Measurements from ENCODE around the gene VARS2. TPM values are rescaled to one million over a fixed set of nuclear protein-coding genes. Genes with fewer than 3 reads are reported as not detected.

Gene VARS2
- total and polyA plus RNA-seq, 9 of the 15 experiments (the other 6 are each of a cell fraction or from before 2014, with no cell fraction given): 1.6 to 53.6 (median 29.9) TPM

GRCh38 chr6:30877419-30878262 is 36.4 kb upstream of the VARS2 start (continued):
- TF ChIP-seq STAT6 (CRISPR knock-in tag; IDR thresholded peaks at IDR 0.05): no peak
- TF ChIP-seq ETS2 (tag; IDR thresholded peaks at IDR 0.05; ENCODE audit: borderline replicate concordance, poor library complexity, severe bottlenecking): no peak
- no peak for TF ChIP-seq PTBP1 (IDR thresholded peaks at IDR 0.05; ENCODE audit: low read depth, low read length)
- TF ChIP-seq ZNF184 (CRISPR knock-in tag; IDR thresholded peaks at IDR 0.05): no peak
- TF ChIP-seq ZNF551 (CRISPR knock-in tag; IDR thresholded peaks at IDR 0.05): no peak
- TF ChIP-seq GABPB1 (CRISPR knock-in tag; IDR thresholded peaks at IDR 0.05): peak; percentile 59; the same call in 1 of the 2 replicates
- peak; percentile 81 for TF ChIP-seq ETV1 (tag; conservative IDR thresholded peaks at IDR 0.05; ENCODE audit: low read depth)
- no peak for TF ChIP-seq ZNF655 (CRISPR knock-in tag; IDR thresholded peaks at IDR 0.05)
- no peak for TF ChIP-seq SNRNP70 (optimal IDR thresholded peaks at IDR 0.05; ENCODE audit: low read depth, low read length)
- TF ChIP-seq SETDB1 (IDR thresholded peaks at IDR 0.05; ENCODE audit: low read length): no peak
- TF ChIP-seq FOXK1 (CRISPR knock-in tag; IDR thresholded peaks at IDR 0.05; ENCODE audit: borderline replicate concordance): peak; percentile 68; the same call in 1 of the 2 replicates
- TF ChIP-seq TCF7L2 (IDR thresholded peaks at IDR 0.05; ENCODE audit: low read depth, low read length): 0 out of 2 replicates have a peak, but pooled peaks have one; percentile 8
- no peak for TF ChIP-seq FOXM1 (IDR thresholded peaks at IDR 0.05; ENCODE audit: low read depth)
- TF ChIP-seq FOXM1 (CRISPR knock-in tag; IDR thresholded peaks at IDR 0.05; ENCODE audit: low read depth): no peak
- TF ChIP-seq CHCHD3 (CRISPR knock-in tag; IDR thresholded peaks at IDR 0.05): no peak

Measured in K562 (cell line).